Testis (tissue), 3 donors: ENCODE data around the gene KDM6A. TPM values are rescaled to one million over a fixed set of nuclear protein-coding genes. Genes with fewer than 3 reads are reported as not detected.

ENCODE experiments used
- DNase-seq: peaks from one replicate; pipeline ENCODE4 v3.0.0-alpha.2; 2019
- H3K27ac ChIP-seq, 2 donors: fragments of 200-600 bp; sonication (generic); one replicate each; pipeline ENCODE4 v1.5.1; 2019
- H3K27me3 ChIP-seq: fragments of 200-600 bp; sonication (generic); one replicate; pipeline ENCODE4 v1.5.1; 2019
- H3K36me3 ChIP-seq: fragments of 200-600 bp; sonication (generic); one replicate; pipeline ENCODE4 v1.5.1; 2017; ENCODE audit warnings: low read depth; ENCODE audit errors: missing control alignments
- H3K4me1 ChIP-seq: fragments of 200-600 bp; sonication (generic); one replicate; pipeline ENCODE4 v1.5.1; 2019
- H3K4me3 ChIP-seq, 2 donors: fragments of 200-600 bp; sonication (generic); one replicate each; pipeline ENCODE4 v1.5.1; 2017 to 2019
- H3K9me3 ChIP-seq: fragments of 200-600 bp; sonication (generic); one replicate; pipeline ENCODE4 v1.5.1; 2017
- CTCF ChIP-seq, 3 experiments: fragments of 450-650 bp in 2 of 3; fragments of 200-600 bp in 1 of 3; sonication (generic) in 1 of 3; IDR thresholded peaks; one replicate each; pipeline ENCODE4 v1.5.1; 2016 to 2019; ENCODE audit warnings: antibody characterized with exemption in 3 of 3, mild to moderate bottlenecking in 2 of 3, moderate library complexity in 1 of 3
- POLR2A ChIP-seq: fragments of 450-650 bp; IDR thresholded peaks from one replicate; pipeline ENCODE4 v1.6.1; 2017; ENCODE audit warnings: antibody characterized with exemption, mild to moderate bottlenecking, moderate library complexity
- WGBS, 2 donors: methylation state at CpG; one replicate each; pipeline ENCODE4 v1.1.5; 2018; 5-methylcytosine and 5-hydroxymethylcytosine counted together
- intact Hi-C: fragments of 100-400 bp; cut with DNase I; formaldehyde crosslinking; loops from one replicate; pipeline ENCODE4 v1.15.1; 2023; ENCODE audit warnings: low total_unique reads
- polyA plus RNA-seq: library from polyadenylated mRNA; stranded (reverse); fragments of 350-450 nt; fragmentation: Illumina TruSeq; extraction: RNeasy Lipid Tissue Mini Kit (QIAGEN cat#74804); gene quantifications from one replicate; pipeline ENCODE4 v1.2.3, GENCODE V29; 2014; ENCODE audit warnings: low read depth, low replicate concordance; ENCODE audit not compliant: insufficient read depth
- total RNA-seq, 2 donors: library from RNA; depleted of rRNA; stranded (reverse); fragments of >200 nt; gene quantifications; one replicate each; pipeline ENCODE4 v1.2.3, GENCODE V29; 2016

Gene KDM6A
- total and polyA plus RNA-seq, 3 donors from 2014 or later, result 27.2 to 57.7 (median 56.7) TPM

GRCh38 chrX:44876086-44876485 lies 3.1 kb downstream of the KDM6A start:
- H3K4me3 ChIP-seq, result peak overlapping the region in 1 of 2 donors; percentile 78
- H3K4me1 ChIP-seq, result no peaks in the 10 kb centered on the region
- TF ChIP-seq CTCF (IDR thresholded peaks at IDR 0.05) (no peak), POLR2A (no peak)
- intact Hi-C loops, result no loop called here
- no peaks in the 10 kb centered on the region for H3K27me3 ChIP-seq
- DNase-seq, result no peak
- WGBS, 2 donors, result 9 to 10% methylated on average over 4 of the region's 4 CpGs
- H3K9me3 ChIP-seq, result no peaks in the 10 kb centered on the region
- no peak overlapping the region for H3K27ac ChIP-seq
- H3K36me3 ChIP-seq, result no peaks in the 10 kb centered on the region

GRCh38 chrX:44876767-44877166 lies 3.8 kb downstream of the KDM6A start:
- 69 to 74% methylated on average over 19 of the region's 19 CpGs for WGBS, 2 donors
- Histone ChIP-seq H3K27ac (no peak overlapping the region), H3K36me3 (no peaks in the 10 kb centered on the region), H3K4me3 (no peak overlapping the region), H3K9me3 (no peaks in the 10 kb centered on the region), H3K27me3 (no peaks in the 10 kb centered on the region), H3K4me1 (no peaks in the 10 kb centered on the region)
- intact Hi-C loops, result no loop called here
- no peak for DNase-seq
- TF ChIP-seq POLR2A (no peak), CTCF (IDR thresholded peaks at IDR 0.05) (no peak)

- no peak for TF ChIP-seq POLR2A
- no peak for TF ChIP-seq CTCF (IDR thresholded peaks at IDR 0.05)
- DNase-seq, result no peak
- Histone ChIP-seq H3K4me3 (no peak overlapping the region), H3K36me3 (no peaks in the 10 kb centered on the region), H3K27me3 (no peaks in the 10 kb centered on the region), H3K4me1 (no peaks in the 10 kb centered on the region), H3K27ac (no peak overlapping the region), H3K9me3 (no peaks in the 10 kb centered on the region)
- intact Hi-C loops, result no loop called here
- WGBS, 2 donors, result 58 to 64% methylated on average over 8 of the region's 8 CpGs
Observed at GRCh38 chrX:44878780-44879179, 5.8 kb downstream of the KDM6A start.

- Histone ChIP-seq H3K4me3 (no peak overlapping the region), H3K27me3 (no peaks in the 10 kb centered on the region), H3K9me3 (no peaks in the 10 kb centered on the region), H3K27ac (no peak overlapping the region), H3K36me3 (no peaks in the 10 kb centered on the region), H3K4me1 (no peaks in the 10 kb centered on the region)
- DNase-seq, result no peak
- intact Hi-C loops, result no loop called here
- TF ChIP-seq POLR2A (no peak), CTCF (IDR thresholded peaks at IDR 0.05) (no peak)
- 88 to 95% methylated on average over 5 to 10 of the region's 10 CpGs for WGBS, 2 donors
Observed at GRCh38 chrX:44881549-44881948, 8.6 kb downstream of the KDM6A start.

- no peak overlapping the region for H3K4me3 ChIP-seq
- no peak overlapping the region for H3K27ac ChIP-seq
- no peaks in the 10 kb centered on the region for H3K9me3 ChIP-seq
- intact Hi-C loops, result no loop called here
- no peak for DNase-seq
- no peaks in the 10 kb centered on the region for H3K36me3 ChIP-seq
- no peaks in the 10 kb centered on the region for H3K4me1 ChIP-seq
- no peak for TF ChIP-seq CTCF (IDR thresholded peaks at IDR 0.05)
- no peak for TF ChIP-seq POLR2A
- H3K27me3 ChIP-seq, result no peaks in the 10 kb centered on the region
Observed at GRCh38 chrX:44882635-44883034, 9.6 kb downstream of the KDM6A start.
